Keratinocyte (primary cell): ENCODE results near the gene PTPRN2. TPM values are rescaled to one million over a fixed set of nuclear protein-coding genes. Genes with fewer than 3 reads are reported as not detected.

ENCODE experiments used
- DNase-seq: peaks from one replicate; pipeline ENCODE4 v3.0.0-alpha.2; 2011; ENCODE audit warnings: low read depth, missing footprints, low spot score
- FAIRE-seq: peaks from 2 replicates; lab custom pipeline; 2011; peaks lifted over from hg19 to GRCh38; lab: Jason Lieb, UNC
- H2AFZ ChIP-seq: 2 replicates; pipeline ENCODE4 v1.6.0; 2012; ENCODE audit warnings: low read length, control low read depth, inconsistent platforms; ENCODE audit not compliant: control insufficient read depth
- H3K27ac ChIP-seq: 2 replicates; pipeline ENCODE4 v1.5.1; 2011; ENCODE audit warnings: low read length; ENCODE audit not compliant: control insufficient read depth, insufficient read depth
- H3K27me3 ChIP-seq: 3 replicates; pipeline ENCODE4 v1.6.0; 2011; ENCODE audit warnings: low read length; ENCODE audit not compliant: control insufficient read depth, insufficient read depth; ENCODE audit errors: extremely low read depth
- H3K36me3 ChIP-seq, 2 experiments: 2 replicates in 1 of 2; 3 replicates in 1 of 2; pipeline ENCODE4 v1.5.1; 2011; ENCODE audit warnings: low read length in 2 of 2, mild to moderate bottlenecking in 1 of 2; ENCODE audit not compliant: control insufficient read depth in 2 of 2, insufficient read depth in 2 of 2; ENCODE audit errors: extremely low read depth in 1 of 2
- H3K4me1 ChIP-seq: 3 replicates; pipeline ENCODE4 v1.5.1; 2011; ENCODE audit warnings: low read length; ENCODE audit not compliant: control insufficient read depth, insufficient read depth; ENCODE audit errors: extremely low read depth
- H3K4me2 ChIP-seq: 3 replicates; pipeline ENCODE4 v1.6.0; 2011; ENCODE audit warnings: low read depth, low read length; ENCODE audit not compliant: control insufficient read depth, insufficient read depth; ENCODE audit errors: extremely low read depth
- H3K4me3 ChIP-seq, 3 experiments: fragments of 200-600 bp in 1 of 3; sonication (generic) in 1 of 3; 2 replicates in 2 of 3; 3 replicates in 1 of 3; pipeline ENCODE4 v1.5.1; 2011 to 2016; ENCODE audit warnings: low read length in 3 of 3, mild to moderate bottlenecking in 3 of 3, control low read depth in 2 of 3, inconsistent platforms in 1 of 3, low read depth in 1 of 3, mixed read lengths in 1 of 3, mixed run types in 1 of 3, moderate library complexity in 1 of 3; ENCODE audit not compliant: control insufficient read depth in 2 of 3, insufficient read depth in 2 of 3; ENCODE audit errors: extremely low read depth in 1 of 3
- H3K79me2 ChIP-seq: 2 replicates; pipeline ENCODE4 v1.6.0; 2012; ENCODE audit warnings: low read length; ENCODE audit not compliant: control insufficient read depth, insufficient read depth
- H3K9ac ChIP-seq: 3 replicates; pipeline ENCODE4 v1.6.0; 2011; ENCODE audit warnings: low read length; ENCODE audit not compliant: control insufficient read depth, insufficient read depth; ENCODE audit errors: extremely low read depth
- H3K9me1 ChIP-seq: 3 replicates; pipeline ENCODE4 v1.6.0; 2011; ENCODE audit warnings: low read length; ENCODE audit not compliant: control insufficient read depth, insufficient read depth; ENCODE audit errors: extremely low read depth
- H3K9me3 ChIP-seq: 2 replicates; pipeline ENCODE4 v1.5.1; 2012; ENCODE audit warnings: low read depth, low read length; ENCODE audit not compliant: control insufficient read depth
- H4K20me1 ChIP-seq: 3 replicates; pipeline ENCODE4 v1.6.0; 2011; ENCODE audit warnings: low read length; ENCODE audit not compliant: control insufficient read depth, insufficient read depth; ENCODE audit errors: extremely low read depth
- EZH2 ChIP-seq: IDR thresholded peaks from one replicate; pipeline ENCODE4 v1.6.1; 2012; ENCODE audit warnings: inconsistent platforms, mild to moderate bottlenecking, low read length, moderate library complexity
- dilution Hi-C: fragments of 300-500 bp; cut with MboI; formaldehyde crosslinking; loops from one replicate; pipeline ENCODE4 v1.7.0; 2020; ENCODE audit warnings: low sequenced_read_pairs; ENCODE audit not compliant: extremely low pct_ligation_motif_present
- polyA plus RNA-seq, 5 experiments: library from polyadenylated mRNA; depleted of rRNA in 3 of 5; stranded (reverse) in 3 of 5; stranded (forward) in 1 of 5; unstranded in 1 of 5; fragments of >200 nt; gene quantifications; 1 replicate in 1 of 5; 2 replicates in 3 of 5; 3 replicates in 1 of 5; pipeline versions ENCODE4 v1.2.1 to v1.2.3, GENCODE V29; 2011 to 2012; ENCODE audit warnings: missing spikeins in 2 of 5, low read depth in 1 of 5, low replicate concordance in 1 of 5
- TF ChIP-seq, protein P1 (sequence below), 3 experiments: IDR thresholded peaks in 1 of 3; conservative IDR thresholded peaks in 1 of 3; optimal IDR thresholded peaks in 1 of 3; 2 replicates in 2 of 3; 3 replicates in 1 of 3; pipeline versions ENCODE3 to v1.5.1; 2011; ENCODE audit warnings: low read length in 3 of 3, mild to moderate bottlenecking in 3 of 3, moderate library complexity in 2 of 3, control low read depth in 1 of 3, inconsistent platforms in 1 of 3; ENCODE audit not compliant: insufficient read depth in 2 of 3; ENCODE audit errors: extremely low read depth in 1 of 3

Gene PTPRN2
- polyA plus RNA-seq, 1 donor (not counting 4 experiments of a cell fraction or from before 2014, with no cell fraction given), result not detected

DNA sequence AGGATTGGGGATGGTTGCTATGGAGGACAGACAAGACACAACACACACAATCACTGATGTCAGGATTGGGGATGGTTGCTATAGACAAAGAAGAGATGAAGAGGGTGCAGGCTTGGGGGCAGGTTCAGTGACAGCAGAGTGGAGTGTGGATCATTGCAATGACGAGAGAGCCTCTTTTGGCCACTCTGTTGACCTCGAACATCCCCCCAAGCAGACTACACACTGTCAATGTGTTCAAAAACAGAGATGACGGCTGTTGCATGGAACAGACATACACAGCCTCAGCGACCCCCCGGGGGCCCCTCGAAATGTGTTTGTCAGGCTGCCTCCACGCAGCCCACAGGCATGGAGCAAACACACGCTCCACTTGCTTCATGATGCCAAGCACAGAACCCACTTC is 133.0 kb downstream of the PTPRN2 start:
- Histone ChIP-seq H3K9me3 (peaks cover 14% of the 10 kb centered on the region), H3K4me2 (no peak overlapping the region), H3K9ac (no peak overlapping the region), H3K27me3 (no peaks in the 10 kb centered on the region), H4K20me1 (no peaks in the 10 kb centered on the region), H3K9me1 (no peaks in the 10 kb centered on the region), H3K36me3 (no peaks in the 10 kb centered on the region), H3K4me1 (no peaks in the 10 kb centered on the region), H3K4me3 (no peak overlapping the region), H2AFZ (no peak overlapping the region), H3K27ac (no peak overlapping the region), H3K79me2 (no peaks in the 10 kb centered on the region)
- TF ChIP-seq, protein P1, sequence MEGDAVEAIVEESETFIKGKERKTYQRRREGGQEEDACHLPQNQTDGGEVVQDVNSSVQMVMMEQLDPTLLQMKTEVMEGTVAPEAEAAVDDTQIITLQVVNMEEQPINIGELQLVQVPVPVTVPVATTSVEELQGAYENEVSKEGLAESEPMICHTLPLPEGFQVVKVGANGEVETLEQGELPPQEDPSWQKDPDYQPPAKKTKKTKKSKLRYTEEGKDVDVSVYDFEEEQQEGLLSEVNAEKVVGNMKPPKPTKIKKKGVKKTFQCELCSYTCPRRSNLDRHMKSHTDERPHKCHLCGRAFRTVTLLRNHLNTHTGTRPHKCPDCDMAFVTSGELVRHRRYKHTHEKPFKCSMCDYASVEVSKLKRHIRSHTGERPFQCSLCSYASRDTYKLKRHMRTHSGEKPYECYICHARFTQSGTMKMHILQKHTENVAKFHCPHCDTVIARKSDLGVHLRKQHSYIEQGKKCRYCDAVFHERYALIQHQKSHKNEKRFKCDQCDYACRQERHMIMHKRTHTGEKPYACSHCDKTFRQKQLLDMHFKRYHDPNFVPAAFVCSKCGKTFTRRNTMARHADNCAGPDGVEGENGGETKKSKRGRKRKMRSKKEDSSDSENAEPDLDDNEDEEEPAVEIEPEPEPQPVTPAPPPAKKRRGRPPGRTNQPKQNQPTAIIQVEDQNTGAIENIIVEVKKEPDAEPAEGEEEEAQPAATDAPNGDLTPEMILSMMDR (optimal IDR thresholded peaks at IDR 0.05 in 1 of 3, IDR thresholded peaks at IDR 0.05 in 1 of 3, conservative IDR thresholded peaks at IDR 0.05 in 1 of 3; ENCODE audit: extremely low read depth in 1 of 3, insufficient read depth in 2 of 3, low read length in 3 of 3), result no peak
- TF ChIP-seq EZH2, result no peak
- FAIRE-seq (no peak), DNase-seq (no peak)
- dilution Hi-C loops, result no loop called here

DNA sequence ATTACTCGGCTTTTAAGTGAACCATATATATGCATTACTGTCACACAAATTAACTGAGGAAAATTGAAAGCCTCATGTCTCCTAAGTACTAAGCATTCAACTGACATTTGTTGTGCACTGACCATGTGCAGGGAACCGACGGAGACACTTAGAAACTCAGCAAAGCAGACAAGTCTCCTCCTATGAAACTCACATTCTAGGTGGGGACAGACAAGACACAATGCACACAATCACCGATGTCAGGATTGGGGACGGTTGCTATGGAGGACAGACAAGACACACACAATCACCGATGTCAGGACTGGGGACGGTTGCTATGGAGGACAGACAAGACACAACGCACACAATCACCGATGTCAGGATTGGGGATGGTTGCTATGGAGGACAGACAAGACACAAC is 134.0 kb downstream of the PTPRN2 start:
- H2AFZ ChIP-seq, result no peak overlapping the region
- H3K9me1 ChIP-seq, result no peaks in the 10 kb centered on the region
- no peak overlapping the region for H3K27ac ChIP-seq
- no peak for DNase-seq
- no peak overlapping the region for H3K4me2 ChIP-seq
- FAIRE-seq, result no peak
- H4K20me1 ChIP-seq, result no peaks in the 10 kb centered on the region
- H3K79me2 ChIP-seq, result no peaks in the 10 kb centered on the region
- no peak overlapping the region for H3K9ac ChIP-seq
- no peaks in the 10 kb centered on the region for H3K27me3 ChIP-seq
- H3K4me1 ChIP-seq, result no peaks in the 10 kb centered on the region
- H3K9me3 ChIP-seq, result peaks cover 11% of the 10 kb centered on the region
- no peaks in the 10 kb centered on the region for H3K36me3 ChIP-seq
- no peak overlapping the region for H3K4me3 ChIP-seq
- TF ChIP-seq EZH2, result no peak
- dilution Hi-C loops, result no loop called here

DNA sequence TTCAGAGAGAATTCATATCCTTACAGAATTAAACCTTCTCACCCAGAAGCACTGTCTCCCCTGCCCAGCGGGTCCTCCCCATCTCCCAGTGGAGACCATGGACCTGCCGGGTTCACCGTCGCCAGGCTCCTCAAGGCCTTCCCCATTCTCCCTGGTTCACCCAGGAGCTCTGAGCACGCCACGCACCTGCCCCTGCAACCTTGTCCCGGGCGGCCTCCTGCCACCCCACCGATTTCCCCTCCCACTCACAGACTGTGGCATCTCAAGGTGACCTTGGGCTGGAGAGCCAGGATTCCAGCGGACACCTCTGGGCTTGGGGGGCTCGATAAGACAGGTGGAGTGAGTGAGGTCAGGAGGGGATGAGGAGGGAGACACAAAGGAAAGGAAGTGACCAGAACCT is 135.3 kb downstream of the PTPRN2 start:
- Histone ChIP-seq H3K4me1 (no peaks in the 10 kb centered on the region), H3K79me2 (no peaks in the 10 kb centered on the region), H2AFZ (no peak overlapping the region), H3K4me3 (no peak overlapping the region), H3K27ac (no peak overlapping the region), H3K36me3 (no peaks in the 10 kb centered on the region), H3K9me3 (peaks cover 14% of the 10 kb centered on the region), H3K9ac (no peak overlapping the region), H4K20me1 (no peaks in the 10 kb centered on the region), H3K27me3 (no peaks in the 10 kb centered on the region), H3K4me2 (no peak overlapping the region), H3K9me1 (no peaks in the 10 kb centered on the region)
- FAIRE-seq, result no peak
- DNase-seq, result no peak
- dilution Hi-C loops, result no loop called here
- TF ChIP-seq EZH2, result no peak
- TF ChIP-seq, protein P1 (optimal IDR thresholded peaks at IDR 0.05 in 1 of 3, IDR thresholded peaks at IDR 0.05 in 1 of 3, conservative IDR thresholded peaks at IDR 0.05 in 1 of 3; ENCODE audit: extremely low read depth in 1 of 3, insufficient read depth in 2 of 3, low read length in 3 of 3), result no peak
